GM20000 (cell line): Measurements from ENCODE around the gene CETP.
"Not testable (repeated sequence)": the region's sequence is repeated elsewhere in the genome, so short reads cannot be mapped to it uniquely, and the experiment has no call there.

ENCODE experiments used
- DNase-seq: peaks from one replicate; pipeline ENCODE4 v3.0.0; 2012; ENCODE audit warnings: low spot score
- TF ChIP-seq, protein P1 (sequence below): IDR thresholded peaks from 2 replicates; pipeline ENCODE4 v1.5.1; 2012; ENCODE audit warnings: mild to moderate bottlenecking, control low read depth; ENCODE audit errors: extremely low read depth, missing control alignments

The CETP gene

GRCh38 chr16:56990407-56991286, 28.9 kb downstream of the CETP start:
- TF ChIP-seq, protein P1, sequence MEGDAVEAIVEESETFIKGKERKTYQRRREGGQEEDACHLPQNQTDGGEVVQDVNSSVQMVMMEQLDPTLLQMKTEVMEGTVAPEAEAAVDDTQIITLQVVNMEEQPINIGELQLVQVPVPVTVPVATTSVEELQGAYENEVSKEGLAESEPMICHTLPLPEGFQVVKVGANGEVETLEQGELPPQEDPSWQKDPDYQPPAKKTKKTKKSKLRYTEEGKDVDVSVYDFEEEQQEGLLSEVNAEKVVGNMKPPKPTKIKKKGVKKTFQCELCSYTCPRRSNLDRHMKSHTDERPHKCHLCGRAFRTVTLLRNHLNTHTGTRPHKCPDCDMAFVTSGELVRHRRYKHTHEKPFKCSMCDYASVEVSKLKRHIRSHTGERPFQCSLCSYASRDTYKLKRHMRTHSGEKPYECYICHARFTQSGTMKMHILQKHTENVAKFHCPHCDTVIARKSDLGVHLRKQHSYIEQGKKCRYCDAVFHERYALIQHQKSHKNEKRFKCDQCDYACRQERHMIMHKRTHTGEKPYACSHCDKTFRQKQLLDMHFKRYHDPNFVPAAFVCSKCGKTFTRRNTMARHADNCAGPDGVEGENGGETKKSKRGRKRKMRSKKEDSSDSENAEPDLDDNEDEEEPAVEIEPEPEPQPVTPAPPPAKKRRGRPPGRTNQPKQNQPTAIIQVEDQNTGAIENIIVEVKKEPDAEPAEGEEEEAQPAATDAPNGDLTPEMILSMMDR, result no peak
- no peak for DNase-seq

DNA sequence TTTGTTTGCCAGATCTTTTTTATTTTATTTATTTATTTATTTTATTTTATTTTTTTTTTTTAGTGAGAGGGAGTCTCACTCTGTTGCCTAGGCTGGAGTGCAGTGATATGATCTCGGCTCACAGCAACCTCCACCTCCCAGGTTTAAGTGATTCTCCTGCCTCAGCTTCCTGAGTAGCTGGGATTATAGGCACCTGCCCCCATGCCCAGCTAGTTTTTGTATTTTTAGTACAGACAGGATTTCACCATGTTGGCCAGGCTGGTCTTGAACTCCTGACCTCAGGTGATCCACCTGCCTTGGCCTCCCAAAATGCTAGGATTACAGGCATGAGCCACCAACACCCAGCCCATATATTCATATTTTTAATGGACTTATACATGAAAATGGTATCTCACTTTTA, 30.7 kb downstream of the CETP start:
- DNase-seq, result not testable (repeated sequence)

GRCh38 chr16:56993204-56993603, 31.5 kb downstream of the CETP start:
- TF ChIP-seq, protein P1, result no peak
- no peak for DNase-seq

DNA sequence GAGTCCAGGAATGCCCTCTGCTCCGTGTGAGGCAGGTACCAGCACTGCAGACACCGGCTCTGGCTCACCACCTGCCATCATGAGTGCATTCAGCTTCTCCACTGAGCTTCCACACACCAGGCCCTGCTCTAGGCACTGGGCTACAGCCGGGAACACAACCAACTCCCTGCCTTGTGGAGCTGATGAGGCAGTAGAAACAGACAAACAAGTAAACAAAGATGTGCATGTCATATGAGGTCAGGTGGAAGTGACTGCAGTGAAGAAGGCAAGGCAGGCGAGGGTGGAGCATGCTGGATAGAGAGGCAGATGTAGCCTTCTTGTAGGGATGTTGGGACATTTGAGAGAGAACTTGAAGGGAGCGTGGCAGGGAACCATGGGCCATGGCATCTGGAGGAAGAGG, 32.6 kb downstream of the CETP start:
- no peak for DNase-seq
- TF ChIP-seq, protein P1, result no peak

DNA sequence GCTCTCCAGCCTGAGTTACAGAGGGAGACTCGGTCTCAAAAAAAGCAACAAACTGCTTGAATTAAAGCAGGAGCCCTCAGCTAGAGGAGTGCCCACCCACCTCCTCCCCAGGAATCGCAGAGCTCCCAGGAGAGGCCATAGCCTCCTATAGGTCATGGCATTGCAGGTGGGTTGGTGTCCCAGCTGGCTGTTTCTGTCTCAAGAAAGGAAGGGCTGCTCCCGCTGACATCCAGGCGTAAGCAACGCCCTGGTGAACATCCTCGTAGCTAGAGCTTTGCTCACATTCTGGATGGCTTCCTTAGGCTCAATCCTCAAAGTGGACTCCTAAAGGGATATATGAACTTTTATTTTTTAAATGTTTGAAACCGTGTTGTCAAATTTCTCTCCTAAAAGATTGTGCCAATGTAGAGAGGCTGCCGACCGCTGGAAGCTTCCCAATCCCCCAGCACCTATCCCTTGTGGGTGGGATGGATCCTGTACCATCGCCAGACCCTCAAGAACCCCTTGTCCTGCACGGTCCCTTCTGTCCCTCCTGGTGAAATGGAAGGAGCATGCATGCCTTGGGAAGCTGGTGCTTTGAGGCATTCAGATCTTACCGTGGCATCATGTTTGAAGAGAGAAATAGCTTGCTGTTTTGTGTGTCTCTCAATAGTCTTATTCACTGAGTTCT, 33.5 kb downstream of the CETP start:
- TF ChIP-seq, protein P1, result no peak
- no peak for DNase-seq

DNA sequence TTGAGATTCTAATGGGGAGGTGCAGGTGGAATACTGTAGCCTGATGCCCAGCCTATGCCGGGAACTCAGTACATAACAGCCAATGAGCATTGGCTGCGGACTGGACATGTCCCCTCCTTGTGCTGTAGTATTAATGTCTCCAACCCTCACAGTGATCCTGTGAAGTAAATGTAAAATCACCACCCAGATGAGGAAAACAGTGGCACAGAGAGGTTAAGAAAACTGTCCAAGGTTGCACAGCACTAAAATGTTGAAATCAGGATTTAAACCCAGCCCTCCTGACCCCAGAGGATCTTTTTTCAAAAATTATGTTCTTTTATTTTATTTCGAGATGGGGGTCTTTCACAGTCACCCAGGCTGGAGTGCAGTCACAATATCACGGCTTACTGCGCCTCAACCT, 35.5 kb downstream of the CETP start:
- no peak for DNase-seq
- TF ChIP-seq, protein P1, result no peak

- DNase-seq, result no peak
- TF ChIP-seq, protein P1, result no peak
Measured at GRCh38 chr16:56997931-56998330, 36.2 kb downstream of the CETP start.

DNA sequence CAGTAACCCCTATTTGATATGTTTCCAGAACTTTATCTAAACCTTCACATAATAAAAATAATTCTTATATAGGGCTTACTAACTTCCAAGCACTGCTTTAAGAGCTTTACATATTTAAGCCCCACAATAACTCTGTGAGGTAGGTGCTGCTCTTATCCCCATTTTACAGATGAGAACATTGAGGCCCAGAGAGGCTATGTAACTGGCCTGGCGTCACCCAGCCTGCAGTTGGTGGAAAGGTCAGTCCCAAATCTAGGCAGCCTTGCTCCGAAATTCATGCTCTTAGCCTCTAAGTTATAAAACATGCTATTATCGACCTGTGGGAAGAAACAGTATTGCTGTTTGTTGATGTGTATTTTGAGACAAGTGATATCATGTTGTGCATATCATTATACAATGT, 36.6 kb downstream of the CETP start:
- TF ChIP-seq, protein P1, result no peak
- no peak for DNase-seq
